Sigmoid colon (tissue), 4 donors: Measurements from ENCODE around the gene PPP2CA.

Experiments
- POLR2A ChIP-seq, 2 donors: fragments of 450-650 bp; IDR thresholded peaks; one replicate each; pipeline ENCODE4 v1.6.1; 2016; ENCODE audit warnings: antibody characterized with exemption in 2 of 2, mild to moderate bottlenecking in 2 of 2, moderate library complexity in 2 of 2
- POLR2AphosphoS5 ChIP-seq, 4 donors: sonication (generic); formaldehyde crosslinking; IDR thresholded peaks; one replicate each; pipeline ENCODE4 v1.6.1; 2017; ENCODE audit warnings: antibody characterized with exemption in 4 of 4

DNA sequence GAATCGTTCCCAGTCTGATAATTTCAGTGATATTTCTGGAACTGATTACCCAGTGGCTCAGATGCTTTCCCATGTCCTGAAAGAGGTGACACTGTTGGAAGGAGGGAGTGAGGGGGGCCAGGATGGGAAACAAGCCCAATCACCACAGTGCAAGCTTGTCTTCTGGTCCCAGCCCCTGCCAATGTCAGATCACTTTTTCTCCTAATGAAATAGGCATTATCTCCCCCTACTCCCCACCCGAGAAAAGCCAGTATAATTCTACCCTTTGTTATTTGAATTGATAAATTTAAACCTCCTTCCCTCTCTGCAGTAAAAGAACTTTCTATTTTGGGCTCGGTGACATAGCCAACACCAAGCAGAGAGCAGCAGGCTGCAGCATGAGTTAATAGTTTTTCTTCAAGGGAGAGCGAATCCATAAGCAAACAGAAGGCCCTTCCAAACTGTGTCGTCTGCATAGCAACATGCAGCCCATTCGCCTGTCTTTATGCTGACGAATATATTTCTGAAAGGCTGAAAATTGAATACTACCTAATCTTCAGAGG, 14.6 kb upstream of the PPP2CA start:
- TF ChIP-seq POLR2A (IDR thresholded peaks at IDR 0.05): no peak
- no peak for TF ChIP-seq POLR2AphosphoS5 (IDR thresholded peaks at IDR 0.05)
